ENCODE data around the gene PTPN14. TPM values are rescaled to one million over a fixed set of nuclear protein-coding genes. Genes with fewer than 3 reads are reported as not detected.
A peak's percentile ranks its signal among the peaks of the same experiment; 100 is the strongest.

Gene PTPN14
- total and polyA plus RNA-seq, 2 experiments from 2014 or later, result 18.7 to 70.2 TPM

DNA sequence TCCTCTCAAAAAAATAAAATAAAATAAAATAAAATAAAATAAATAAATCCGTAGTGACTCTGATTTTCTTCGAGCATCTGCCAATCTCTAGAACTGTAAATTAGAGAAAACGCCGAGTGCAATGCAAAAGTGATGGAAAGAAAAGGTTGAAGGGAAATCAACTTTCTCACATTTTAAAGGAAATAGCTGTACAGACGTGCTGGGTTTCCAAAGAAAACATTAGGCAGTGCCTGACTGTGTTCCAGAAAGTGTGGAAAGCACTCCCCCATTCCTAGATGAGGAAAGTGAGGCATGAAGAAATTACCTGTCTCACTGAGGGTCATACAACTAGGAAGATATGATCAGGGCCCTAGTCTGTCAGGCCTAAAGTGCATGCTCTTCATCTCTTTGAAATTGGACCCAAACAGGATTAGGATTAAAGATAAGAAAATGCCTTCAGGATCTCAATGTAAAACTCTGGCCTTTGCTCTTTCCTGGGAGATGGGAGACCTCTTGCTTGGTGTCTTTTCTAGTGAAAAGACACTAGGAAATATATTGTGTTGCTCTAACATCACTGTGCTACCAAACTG, 1.8 kb upstream of the PTPN14 start (continued):
- TF ChIP-seq ZNF462 (CRISPR knock-in tag; IDR thresholded peaks at IDR 0.05), result no peak
- TF ChIP-seq ZNF114 (CRISPR knock-in tag; IDR thresholded peaks at IDR 0.05), result no peak
- TF ChIP-seq NANOG (IDR thresholded peaks at IDR 0.05; ENCODE audit: borderline replicate concordance), result no peak

GRCh38 chr1:214552174-214552608, 789 bp upstream of the PTPN14 start:
- ATAC-seq (peak; percentile 50), DNase-seq (ENCODE audit: low spot score) (peak; percentile 97)
- Histone ChIP-seq H3K4me1 (ENCODE audit: insufficient read depth) (peaks cover 37% of the 10 kb centered on the region), H4K20me1 (replicated peaks; ENCODE audit: insufficient read depth) (peaks cover 8% of the 10 kb centered on the region), H3K4me3 (peak overlapping the region; percentile 87), H3K27ac (ENCODE audit: low read depth) (peak overlapping the region; percentile 100), H3K36me3 (ENCODE audit: insufficient read depth) (no peaks in the 10 kb centered on the region), H3K9me2 (ENCODE audit: insufficient read depth) (no peaks in the 10 kb centered on the region), H3K27me3 (ENCODE audit: insufficient read depth) (no peaks in the 10 kb centered on the region), H3K4me2 (peak overlapping the region; percentile 85), H2AFZ (no peak overlapping the region), H3K79me2 (replicated peaks; ENCODE audit: insufficient read depth) (peaks cover 39% of the 10 kb centered on the region), H3F3A (replicated peaks; ENCODE audit: low read depth) (peaks cover 7% of the 10 kb centered on the region; the same call in 1 of the 2 replicates)
- Mint-ChIP-seq H3K27ac (peak overlapping the region; percentile 100), H3K36me3 (ENCODE audit: low read depth) (no peaks in the 10 kb centered on the region), H3K4me3 (peak overlapping the region; percentile 93), H3K9me3 (no peaks in the 10 kb centered on the region), H3K4me1 (peaks cover 42% of the 10 kb centered on the region), H3K27me3 (ENCODE audit: insufficient read depth, low read depth, poor library complexity) (peaks cover 21% of the 10 kb centered on the region)
- TF ChIP-seq CREB1 (CRISPR knock-in tag; IDR thresholded peaks at IDR 0.05; ENCODE audit: low read depth) (no peak), ETS1 (IDR thresholded peaks at IDR 0.05) (no peak), STAT1 (IDR thresholded peaks at IDR 0.05; ENCODE audit: unreplicated experiment) (no peak), JUNB (IDR thresholded peaks at IDR 0.05; ENCODE audit: unreplicated experiment) (no peak), EZH2 (IDR thresholded peaks at IDR 0.05; ENCODE audit: low read depth, unreplicated experiment) (no peak), ZNF114 (CRISPR knock-in tag; IDR thresholded peaks at IDR 0.05) (no peak), NANOG (IDR thresholded peaks at IDR 0.05; ENCODE audit: borderline replicate concordance) (no peak)
- TF ChIP-seq, protein P1, sequence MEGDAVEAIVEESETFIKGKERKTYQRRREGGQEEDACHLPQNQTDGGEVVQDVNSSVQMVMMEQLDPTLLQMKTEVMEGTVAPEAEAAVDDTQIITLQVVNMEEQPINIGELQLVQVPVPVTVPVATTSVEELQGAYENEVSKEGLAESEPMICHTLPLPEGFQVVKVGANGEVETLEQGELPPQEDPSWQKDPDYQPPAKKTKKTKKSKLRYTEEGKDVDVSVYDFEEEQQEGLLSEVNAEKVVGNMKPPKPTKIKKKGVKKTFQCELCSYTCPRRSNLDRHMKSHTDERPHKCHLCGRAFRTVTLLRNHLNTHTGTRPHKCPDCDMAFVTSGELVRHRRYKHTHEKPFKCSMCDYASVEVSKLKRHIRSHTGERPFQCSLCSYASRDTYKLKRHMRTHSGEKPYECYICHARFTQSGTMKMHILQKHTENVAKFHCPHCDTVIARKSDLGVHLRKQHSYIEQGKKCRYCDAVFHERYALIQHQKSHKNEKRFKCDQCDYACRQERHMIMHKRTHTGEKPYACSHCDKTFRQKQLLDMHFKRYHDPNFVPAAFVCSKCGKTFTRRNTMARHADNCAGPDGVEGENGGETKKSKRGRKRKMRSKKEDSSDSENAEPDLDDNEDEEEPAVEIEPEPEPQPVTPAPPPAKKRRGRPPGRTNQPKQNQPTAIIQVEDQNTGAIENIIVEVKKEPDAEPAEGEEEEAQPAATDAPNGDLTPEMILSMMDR (conservative IDR thresholded peaks at IDR 0.05; ENCODE audit: low read depth in 2 of 2), result no peak
- TF ChIP-seq, protein P2, sequence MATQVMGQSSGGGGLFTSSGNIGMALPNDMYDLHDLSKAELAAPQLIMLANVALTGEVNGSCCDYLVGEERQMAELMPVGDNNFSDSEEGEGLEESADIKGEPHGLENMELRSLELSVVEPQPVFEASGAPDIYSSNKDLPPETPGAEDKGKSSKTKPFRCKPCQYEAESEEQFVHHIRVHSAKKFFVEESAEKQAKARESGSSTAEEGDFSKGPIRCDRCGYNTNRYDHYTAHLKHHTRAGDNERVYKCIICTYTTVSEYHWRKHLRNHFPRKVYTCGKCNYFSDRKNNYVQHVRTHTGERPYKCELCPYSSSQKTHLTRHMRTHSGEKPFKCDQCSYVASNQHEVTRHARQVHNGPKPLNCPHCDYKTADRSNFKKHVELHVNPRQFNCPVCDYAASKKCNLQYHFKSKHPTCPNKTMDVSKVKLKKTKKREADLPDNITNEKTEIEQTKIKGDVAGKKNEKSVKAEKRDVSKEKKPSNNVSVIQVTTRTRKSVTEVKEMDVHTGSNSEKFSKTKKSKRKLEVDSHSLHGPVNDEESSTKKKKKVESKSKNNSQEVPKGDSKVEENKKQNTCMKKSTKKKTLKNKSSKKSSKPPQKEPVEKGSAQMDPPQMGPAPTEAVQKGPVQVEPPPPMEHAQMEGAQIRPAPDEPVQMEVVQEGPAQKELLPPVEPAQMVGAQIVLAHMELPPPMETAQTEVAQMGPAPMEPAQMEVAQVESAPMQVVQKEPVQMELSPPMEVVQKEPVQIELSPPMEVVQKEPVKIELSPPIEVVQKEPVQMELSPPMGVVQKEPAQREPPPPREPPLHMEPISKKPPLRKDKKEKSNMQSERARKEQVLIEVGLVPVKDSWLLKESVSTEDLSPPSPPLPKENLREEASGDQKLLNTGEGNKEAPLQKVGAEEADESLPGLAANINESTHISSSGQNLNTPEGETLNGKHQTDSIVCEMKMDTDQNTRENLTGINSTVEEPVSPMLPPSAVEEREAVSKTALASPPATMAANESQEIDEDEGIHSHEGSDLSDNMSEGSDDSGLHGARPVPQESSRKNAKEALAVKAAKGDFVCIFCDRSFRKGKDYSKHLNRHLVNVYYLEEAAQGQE (IDR thresholded peaks at IDR 0.05; ENCODE audit: unreplicated experiment), result no peak

Data from GM23338 (cell line).